GM18861 (cell line): Measurements from ENCODE around the gene ARID3C.

ENCODE experiments used
- ATAC-seq: cut with Tn5 transposase; IDR thresholded peaks from one replicate; pipeline ENCODE4 v1.9.1; 2021; ENCODE audit not compliant: unreplicated experiment

Gene ARID3C

DNA sequence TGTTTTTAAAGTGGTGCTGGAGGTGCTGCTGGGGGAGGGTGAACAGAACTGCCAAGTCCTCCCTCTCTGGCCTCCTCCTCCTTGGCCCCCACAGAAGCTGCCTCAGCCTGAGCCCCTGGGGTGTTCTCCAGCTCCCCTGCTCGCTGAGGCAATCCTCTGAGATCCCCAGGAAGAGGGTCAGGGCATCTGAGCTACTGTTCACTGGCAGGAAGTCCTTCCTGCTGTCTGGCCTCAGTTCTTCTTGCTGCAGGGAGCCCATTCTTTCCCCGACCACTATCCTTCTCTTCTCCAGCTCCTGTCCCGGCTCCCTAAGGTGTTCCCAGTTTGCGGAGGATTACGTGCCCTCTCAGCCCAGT is 49.1 kb downstream of the ARID3C start:
- ATAC-seq, result no peak

DNA sequence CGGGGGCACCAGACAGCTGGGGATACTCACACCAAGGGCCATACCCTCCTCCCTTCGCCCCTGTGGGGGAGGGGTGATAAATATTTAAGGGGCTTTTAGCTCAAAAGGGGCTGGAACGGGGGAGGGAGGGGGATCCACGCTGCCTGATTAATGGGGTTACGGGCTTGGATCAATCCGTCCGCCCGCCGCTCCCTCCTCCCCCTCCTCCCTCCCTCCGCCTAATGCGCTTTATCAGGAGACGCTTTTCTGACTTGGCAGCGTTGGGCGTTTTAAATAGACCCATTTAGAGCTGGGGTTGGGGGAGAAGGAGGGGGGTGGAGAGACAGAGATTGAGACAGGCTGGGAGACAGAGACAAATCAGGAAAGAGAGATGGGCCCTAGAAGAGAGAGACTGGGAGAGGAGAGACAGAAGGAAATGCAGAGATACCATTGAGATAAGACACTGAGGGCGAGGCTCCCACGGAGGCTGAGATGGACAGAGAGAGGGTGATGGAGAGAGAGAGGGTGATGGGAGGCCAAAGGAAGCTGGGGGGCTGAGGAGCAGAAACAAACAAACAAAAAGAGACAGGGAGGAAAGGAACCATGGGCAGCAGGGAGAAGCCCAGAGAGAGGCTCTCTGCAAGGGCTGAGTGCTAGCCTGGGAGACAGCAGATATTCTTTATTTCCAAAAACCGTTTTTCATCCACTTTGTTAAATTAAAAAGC is 49.6 kb downstream of the ARID3C start:
- no peak for ATAC-seq

- no peak for ATAC-seq
These were observed 50.4 kb downstream of the ARID3C start for GRCh38 chr9:34578241-34579103.

DNA sequence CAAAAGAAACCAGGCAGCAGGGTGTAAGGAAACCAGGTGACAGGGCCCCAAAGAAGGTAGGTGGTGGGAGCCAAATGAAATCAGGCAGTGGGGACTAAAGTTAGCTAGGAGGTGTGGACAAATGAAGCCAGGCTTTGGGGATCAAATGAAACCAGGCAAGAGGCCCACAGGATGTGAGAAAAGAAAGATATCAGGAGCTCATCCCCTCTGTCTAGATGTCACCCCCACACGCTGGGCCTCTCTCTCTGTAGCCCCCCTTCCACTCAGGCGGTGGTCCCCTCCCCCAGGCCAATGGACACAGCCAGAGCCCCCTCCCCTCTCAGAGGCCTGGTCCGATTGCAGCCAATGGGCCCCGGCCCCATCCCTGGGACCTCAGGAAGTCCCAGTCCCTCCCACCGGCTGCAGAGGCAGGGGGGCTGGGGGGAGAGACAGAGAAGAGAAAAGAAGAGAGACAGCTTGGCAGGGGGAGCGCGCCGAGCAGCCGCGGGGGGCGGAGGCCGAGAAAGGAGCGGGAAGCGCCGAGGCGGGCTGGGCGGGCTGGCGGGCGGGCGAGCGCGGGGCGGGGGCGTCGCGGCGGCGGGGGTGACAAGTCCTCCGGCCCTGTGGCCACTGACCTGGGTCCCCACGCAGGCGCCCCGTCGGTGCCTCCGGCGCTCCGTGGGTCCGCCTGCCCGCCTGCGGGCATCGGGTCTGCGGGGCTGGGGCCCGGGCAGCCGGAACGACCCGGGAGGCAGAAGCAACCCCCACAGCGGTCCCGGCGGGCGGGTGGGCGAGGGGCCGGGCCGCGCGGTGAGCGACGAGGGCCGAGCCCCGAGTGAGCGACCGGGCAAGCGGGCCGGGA is 51.2 kb downstream of the ARID3C start:
- no peak for ATAC-seq

- ATAC-seq, result no peak
These were observed 52.1 kb downstream of the ARID3C start for GRCh38 chr9:34576597-34577399.

DNA sequence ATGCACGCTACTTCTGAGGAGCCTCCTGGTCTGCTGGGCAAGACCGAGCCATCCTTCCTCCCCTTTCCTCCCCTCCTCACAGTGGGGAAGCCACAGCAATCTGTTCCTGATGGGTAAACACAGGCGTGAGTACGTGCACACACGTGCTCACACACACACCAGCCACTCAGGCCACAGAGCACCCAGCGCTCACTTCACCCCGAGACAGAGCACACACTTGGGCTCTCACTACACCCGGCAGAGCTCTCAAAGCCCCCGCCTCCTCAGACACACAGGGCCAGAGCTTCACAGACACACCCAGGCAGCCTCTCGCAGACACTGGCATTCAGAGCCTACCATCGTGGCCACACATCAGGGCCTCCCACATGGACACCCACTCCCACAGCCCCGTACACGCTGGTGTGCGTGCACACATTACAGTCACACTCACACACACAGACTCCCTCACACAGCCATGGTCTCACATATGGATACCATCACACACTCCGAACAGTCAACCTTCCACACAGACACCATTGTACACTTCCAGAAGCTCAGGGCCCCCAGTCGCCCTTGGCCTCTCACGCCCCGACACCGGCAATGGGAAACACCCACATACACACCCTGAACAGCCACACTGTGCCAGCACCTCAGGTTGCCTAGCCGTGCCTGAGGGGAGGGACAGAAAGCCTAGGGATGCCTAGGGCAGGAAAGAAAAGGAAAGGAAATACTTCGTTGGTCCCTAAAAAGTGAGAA is 52.8 kb downstream of the ARID3C start:
- ATAC-seq, result no peak

DNA sequence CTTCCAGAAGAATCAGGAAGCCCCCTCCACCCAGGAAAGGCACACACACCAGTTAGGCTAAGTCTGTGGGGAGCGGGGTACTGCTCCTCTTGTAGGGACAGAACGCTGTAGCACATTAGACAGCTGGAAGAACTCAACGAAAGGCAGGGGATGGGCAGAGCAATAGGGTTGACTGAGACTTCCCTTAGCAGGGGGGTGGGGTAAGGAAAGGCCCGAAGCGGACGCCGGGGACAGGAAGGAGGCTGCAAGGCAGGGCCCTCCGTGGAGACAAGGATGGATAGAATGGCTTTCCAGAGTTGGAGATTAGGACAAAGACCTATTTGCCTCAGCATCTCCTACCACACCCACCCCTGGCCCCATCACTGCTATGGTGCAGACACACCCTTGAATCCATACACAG is 53.6 kb downstream of the ARID3C start:
- ATAC-seq, result no peak

GRCh38 chr9:34574571-34574970 is 54.3 kb downstream of the ARID3C start:
- no peak for ATAC-seq

GRCh38 chr9:34573599-34574325 is 55.1 kb downstream of the ARID3C start:
- no peak for ATAC-seq

DNA sequence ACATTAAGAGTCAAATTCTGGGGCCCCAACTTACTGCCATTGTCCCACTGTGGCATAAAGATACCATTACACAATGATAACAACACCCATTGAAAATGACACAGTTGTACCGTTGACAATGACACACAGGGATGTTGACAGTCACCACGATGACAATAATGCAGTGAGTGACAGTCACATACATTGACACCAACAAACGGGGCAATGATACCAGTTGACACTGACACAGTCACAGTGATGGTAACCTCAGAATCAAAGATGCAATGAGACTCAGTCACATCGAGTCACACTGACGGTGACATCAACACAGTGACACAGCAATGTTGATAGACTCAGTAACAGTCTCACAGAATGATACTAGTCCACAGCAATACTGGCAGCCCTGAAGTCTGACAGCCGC is 56.2 kb downstream of the ARID3C start:
- no peak for ATAC-seq

DNA sequence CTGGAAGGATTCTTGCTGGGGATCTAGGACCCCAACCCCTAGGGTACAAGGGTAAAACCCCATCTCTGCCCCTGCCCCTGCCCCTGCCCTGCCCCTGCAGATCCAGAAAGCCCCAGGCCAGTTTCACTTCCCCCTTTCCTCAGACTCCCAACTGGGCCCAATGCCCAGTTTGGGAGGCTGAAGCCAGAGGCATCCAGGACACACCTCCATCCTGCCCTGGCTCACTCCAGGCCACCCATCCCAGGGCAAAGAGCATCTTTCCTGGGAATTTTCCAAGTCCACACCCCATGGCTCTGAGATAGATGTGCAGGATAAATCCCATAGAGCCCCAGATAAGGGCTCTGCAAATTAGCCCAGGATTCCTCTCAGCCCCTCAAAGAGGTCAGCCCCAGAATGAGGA is 56.8 kb downstream of the ARID3C start:
- ATAC-seq, result no peak

DNA sequence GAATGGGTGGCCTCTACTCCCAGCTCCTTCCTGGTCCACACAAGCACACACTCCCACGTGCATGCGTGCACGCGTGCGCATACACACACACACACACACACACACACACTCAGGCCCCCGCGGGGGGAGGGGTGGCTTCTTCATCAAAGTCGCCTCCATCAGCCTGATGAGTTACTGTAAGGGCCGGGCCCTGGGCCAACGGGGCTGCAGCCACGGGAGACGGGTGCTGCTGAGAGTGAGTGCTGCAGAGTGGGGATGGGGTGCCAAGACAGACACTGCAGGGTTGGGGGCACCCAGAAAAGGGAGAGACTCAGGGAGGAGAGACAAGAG is 57.4 kb downstream of the ARID3C start:
- ATAC-seq, result no peak
